ENCODE results near the gene PDZRN4.

DNA sequence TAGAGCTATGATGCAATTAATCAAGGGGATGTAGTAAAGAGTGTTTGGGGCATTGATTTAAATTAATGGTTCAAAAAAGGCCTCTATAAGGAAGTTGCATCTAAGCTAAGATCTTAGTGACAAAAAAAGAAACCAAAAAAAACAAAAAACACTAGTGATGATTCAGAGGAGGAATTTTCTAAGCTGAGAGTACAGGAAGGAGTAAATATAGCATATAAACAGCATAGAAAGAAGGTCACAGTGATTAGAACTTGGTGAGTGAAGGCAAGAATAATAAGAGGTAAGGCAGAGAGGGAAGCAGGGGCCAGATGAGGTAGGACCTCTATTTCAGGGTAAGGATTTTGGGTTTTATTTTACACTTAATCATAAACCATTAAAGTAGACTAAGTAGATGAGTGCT is 48.0 kb upstream of the PDZRN4 start:
- TF ChIP-seq CTCF (IDR thresholded peaks at IDR 0.05 in 8 of 11, conservative IDR thresholded peaks at IDR 0.05 in 3 of 11): no peak
- no peak for TF ChIP-seq POLR2AphosphoS5 (IDR thresholded peaks at IDR 0.05)
- TF ChIP-seq POLR2A (IDR thresholded peaks at IDR 0.05): no peak

Data from spleen (tissue), 7 donors.